ENCODE measurements around the gene DIP2B.

Gene DIP2B

GRCh38 chr12:50686406-50686805 is 181.6 kb downstream of the DIP2B start:
- FAIRE-seq, result no peak

- no peak for FAIRE-seq
These were observed 182.2 kb downstream of the DIP2B start for GRCh38 chr12:50686976-50687375.

DNA sequence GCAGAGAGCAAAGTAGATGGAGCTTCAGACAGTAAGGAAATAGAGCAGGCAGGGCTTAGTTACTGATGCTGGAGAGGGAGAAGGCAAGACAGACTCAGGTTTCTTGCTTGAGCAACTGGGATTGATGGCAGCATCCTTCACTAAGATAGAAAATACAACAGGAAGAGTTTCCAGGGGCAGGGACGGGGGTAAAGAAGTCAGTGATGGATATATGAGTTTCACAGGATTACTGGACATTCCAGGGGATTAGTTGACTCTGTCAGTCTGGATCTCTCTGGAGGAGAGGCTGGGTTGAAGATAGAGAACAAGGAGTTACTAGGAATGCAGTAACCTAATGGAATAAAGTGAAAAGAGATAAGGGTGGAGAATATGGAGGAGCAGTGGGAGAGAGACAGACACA is 184.7 kb downstream of the DIP2B start:
- FAIRE-seq, result no peak

- no peak for FAIRE-seq
These were observed 186.1 kb downstream of the DIP2B start for GRCh38 chr12:50690925-50691324.

DNA sequence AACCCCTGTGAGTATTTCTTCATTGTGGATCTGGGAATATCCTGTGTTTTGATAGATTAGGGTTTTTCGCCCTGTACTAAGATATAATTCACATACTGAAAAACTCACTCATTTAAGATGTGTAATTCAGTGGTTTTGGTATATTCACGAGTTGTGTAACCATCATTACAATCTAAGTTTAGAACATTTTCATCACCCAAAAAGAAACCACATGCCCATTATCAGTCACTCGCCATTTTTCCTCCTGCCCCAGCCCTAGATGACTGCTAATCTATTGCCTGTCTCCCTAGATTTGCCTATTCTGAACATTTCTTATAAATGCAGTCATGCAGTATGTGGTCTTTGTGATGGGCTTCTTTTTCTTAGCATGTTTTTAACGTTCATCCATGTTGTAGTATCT is 191.2 kb downstream of the DIP2B start:
- FAIRE-seq, result no peak

GRCh38 chr12:50696931-50697330 is 192.1 kb downstream of the DIP2B start:
- FAIRE-seq, result no peak

DNA sequence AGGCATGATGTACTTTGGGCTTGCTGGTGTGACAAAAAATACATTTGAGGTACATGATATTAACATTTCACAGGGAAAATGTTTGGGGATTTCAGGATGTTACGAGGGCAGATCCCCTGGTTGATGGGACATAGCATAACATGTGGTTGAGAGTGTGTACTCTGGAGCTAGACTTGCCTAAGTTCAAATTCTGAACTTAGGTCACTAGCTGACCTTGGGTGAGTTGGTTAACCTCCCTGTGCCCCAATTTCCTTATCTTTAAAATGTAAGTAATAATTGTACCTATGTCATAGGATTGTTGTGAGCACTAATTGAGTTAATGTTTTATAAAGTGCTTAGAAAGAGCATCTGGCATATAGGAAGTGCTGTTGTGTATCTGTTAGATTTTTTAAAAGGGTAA is 194.4 kb downstream of the DIP2B start:
- FAIRE-seq, result no peak

- no peak for FAIRE-seq
These were observed 195.2 kb downstream of the DIP2B start for GRCh38 chr12:50699940-50700339.

GRCh38 chr12:50706606-50707005 is 201.8 kb downstream of the DIP2B start:
- no peak for FAIRE-seq

- no peak for FAIRE-seq
These were observed 202.6 kb downstream of the DIP2B start for GRCh38 chr12:50707396-50707795.

GRCh38 chr12:50708631-50709030 is 203.8 kb downstream of the DIP2B start:
- no peak for FAIRE-seq

DNA sequence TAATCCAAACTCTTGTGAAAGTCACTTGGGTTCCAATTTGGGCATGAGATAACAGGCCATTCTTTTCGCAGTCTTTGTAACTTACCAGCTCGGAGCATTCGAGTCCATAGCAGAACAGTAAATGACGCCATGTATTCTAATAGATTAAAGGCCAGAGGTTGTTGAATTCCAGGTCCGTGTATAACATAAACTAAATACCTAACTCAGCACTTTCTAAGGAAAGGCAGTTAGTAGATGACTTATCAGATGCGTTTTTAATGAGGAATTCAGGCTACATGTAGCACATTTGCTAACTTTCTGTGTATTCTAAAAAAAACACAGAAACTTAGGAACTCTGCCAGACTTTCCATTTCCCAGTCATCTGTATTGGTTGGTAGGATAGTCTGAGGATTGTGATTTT is 206.3 kb downstream of the DIP2B start:
- no peak for FAIRE-seq

GRCh38 chr12:50715174-50715573 is 210.4 kb downstream of the DIP2B start:
- FAIRE-seq, result no peak

DNA sequence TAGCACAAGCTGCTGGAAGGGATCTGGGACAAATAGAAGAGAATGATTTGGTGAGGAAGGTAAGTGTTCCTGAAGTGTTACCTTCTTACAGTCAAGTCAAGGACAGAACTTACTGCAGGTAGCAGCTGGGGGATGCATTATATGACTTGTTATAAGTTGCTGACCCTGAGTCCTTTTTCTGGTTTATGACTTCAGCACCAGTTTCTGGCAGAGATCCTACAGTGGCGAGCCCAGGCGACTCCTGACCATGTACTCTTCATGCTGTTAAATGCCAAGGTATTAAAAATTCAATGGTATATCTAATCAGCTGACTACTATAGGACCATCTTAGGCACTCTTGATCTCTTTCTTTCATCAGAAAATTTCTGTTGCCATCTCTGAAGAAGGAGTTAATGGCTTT is 214.0 kb downstream of the DIP2B start:
- FAIRE-seq, result no peak

DNA sequence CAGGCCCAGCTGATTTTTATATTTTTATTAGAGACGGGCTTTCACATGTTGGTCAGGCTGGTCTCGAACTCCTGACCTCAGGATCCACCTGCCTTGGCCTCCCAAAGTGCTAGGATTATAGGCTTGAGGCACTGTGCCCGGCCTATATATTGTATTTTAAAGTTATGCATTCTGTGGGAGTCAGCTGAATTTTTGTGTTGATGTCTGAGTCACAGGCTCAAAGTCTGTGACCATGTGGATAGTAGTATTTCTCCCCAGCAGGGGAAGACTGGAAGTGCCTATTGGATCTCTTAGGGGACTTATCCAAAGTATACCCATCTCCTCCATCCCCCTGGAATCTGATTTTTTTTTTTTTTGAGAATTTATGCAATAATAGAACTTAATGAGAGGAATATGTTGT is 215.3 kb downstream of the DIP2B start:
- FAIRE-seq, result no peak

GRCh38 chr12:50720501-50720900 is 215.7 kb downstream of the DIP2B start:
- no peak for FAIRE-seq

DNA sequence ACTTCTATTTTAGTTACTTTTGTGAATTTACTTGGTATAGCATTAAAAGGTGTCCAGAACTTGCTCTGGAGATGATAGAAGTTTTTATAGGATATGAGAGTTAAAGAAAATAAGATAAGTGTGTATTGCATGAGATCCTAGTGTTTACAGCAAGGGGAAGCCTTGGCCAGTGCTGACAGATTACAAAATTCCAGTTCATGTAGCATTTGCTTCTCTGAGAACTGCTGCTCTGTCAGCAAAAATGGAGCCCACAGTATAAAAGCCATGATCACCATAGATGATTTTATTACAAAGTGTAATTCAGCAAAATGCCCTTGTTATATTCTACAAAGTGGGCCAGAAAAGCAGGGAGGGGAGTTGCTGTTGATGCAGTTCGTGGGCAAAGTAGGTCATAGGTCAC is 219.1 kb downstream of the DIP2B start:
- peak; percentile 47 for FAIRE-seq

GRCh38 chr12:50725011-50725942 is 220.5 kb downstream of the DIP2B start:
- peak; percentile 47 for FAIRE-seq

DNA sequence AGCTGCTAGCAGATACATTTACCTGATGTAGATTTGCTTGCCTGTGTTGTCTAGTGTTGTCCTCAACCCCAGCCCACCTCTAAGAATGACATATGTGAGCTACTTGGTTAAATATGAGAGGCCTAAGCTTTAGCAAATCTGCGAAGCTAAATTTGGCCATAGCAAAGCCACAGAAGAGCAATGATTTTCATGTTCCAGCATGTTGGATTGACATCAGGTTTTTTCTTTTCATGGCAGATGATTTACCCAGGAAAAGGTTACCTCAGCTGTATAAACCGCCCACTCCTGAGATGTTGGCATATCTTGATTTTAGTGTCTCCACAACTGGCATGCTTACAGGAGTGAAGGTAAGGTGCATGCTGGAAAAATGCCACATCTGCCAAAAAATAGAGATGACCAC is 222.7 kb downstream of the DIP2B start:
- FAIRE-seq, result no peak

- no peak for FAIRE-seq
These were observed 223.6 kb downstream of the DIP2B start for GRCh38 chr12:50728417-50728816.

GRCh38 chr12:50728841-50729240 is 224.1 kb downstream of the DIP2B start:
- no peak for FAIRE-seq

GRCh38 chr12:50732591-50732990 is 227.8 kb downstream of the DIP2B start:
- FAIRE-seq, result no peak

GRCh38 chr12:50733706-50734105 is 228.9 kb downstream of the DIP2B start:
- no peak for FAIRE-seq

- no peak for FAIRE-seq
These were observed 229.9 kb downstream of the DIP2B start for GRCh38 chr12:50734409-50735263.

Measured in islet of Langerhans (tissue), 1 donor.